HG03039 (cell line): Measurements from ENCODE around the gene WDR72.
"Not testable (repeated sequence)": the region's sequence is repeated elsewhere in the genome, so short reads cannot be mapped to it uniquely, and the experiment has no call there.

Experiments used
- ATAC-seq: cut with Tn5 transposase; IDR thresholded peaks from one replicate; pipeline ENCODE4 v1.9.1; 2021; ENCODE audit warnings: mild to moderate bottlenecking, moderate library complexity; ENCODE audit not compliant: unreplicated experiment

The WDR72 gene

DNA sequence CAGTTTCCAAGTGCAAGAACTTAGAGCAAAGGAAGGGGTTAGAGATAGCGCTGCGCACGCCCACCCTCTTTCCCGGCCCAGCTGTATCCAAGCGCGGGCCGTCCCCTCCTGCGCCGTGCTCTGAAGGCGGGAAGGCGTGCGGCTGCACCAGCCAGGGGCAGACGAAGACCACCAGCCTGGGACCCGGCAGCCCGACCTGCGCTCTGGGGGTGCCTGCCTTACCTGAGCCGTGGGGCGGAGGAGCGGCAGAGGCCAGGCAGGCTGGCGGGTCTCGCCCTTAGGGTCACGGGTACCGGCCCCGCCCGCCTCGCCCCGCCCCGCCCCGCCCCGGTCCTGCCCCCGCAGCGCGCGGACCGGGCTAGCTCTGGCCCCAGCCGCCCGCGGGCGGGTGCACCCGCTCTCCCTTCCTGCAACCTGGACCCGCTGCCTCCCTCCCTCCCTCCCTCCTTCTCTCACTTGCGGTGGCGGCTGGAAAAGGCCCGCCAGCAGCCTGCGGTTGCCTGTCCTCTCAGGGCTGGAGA, at the start of gene WDR72:
WDR72 (minus strand) TSS at position 253 of the 521 bp plus-strand sequence. CDS start 26,514 bp downstream, outside the sequence.
- no peak for ATAC-seq

DNA sequence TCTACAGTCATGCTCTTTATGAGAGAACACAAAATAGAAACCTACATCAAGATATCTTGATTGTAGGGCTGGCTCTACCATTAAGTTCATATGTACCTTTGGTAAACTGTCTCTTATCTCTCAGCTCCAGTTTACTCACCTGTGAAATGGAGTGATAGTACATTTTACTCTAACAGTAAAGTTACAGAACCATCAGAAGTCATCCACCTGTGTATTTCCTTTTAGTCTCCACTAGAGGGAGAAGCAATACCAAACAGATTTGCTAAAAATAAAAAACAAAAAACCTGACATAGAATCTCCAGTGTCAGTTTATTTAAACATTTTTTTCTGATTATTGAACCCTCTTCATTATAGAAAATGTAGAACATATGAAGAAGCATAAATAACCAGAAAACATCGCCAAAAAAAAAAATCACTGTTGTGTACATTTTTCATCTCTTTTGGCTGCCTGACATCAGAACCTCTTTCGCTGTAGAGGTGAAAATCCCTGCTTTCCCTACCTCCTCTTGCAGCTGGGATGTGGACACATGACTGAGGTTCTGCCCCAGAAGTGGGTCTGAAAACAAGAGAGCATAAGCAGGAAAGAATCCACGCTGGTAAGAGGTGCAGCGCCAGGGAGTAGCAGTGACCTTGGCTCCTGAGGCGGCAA, 48.7 kb upstream of the WDR72 start:
- no peak for ATAC-seq

- ATAC-seq = no peak
These were observed 48.0 kb upstream of the WDR72 start for GRCh38 chr15:53807501-53807900.

- ATAC-seq = no peak
These were observed 43.2 kb upstream of the WDR72 start for GRCh38 chr15:53802672-53803071.

GRCh38 chr15:53791581-53791980, 32.1 kb upstream of the WDR72 start:
- ATAC-seq = no peak

GRCh38 chr15:53789654-53790375, 30.4 kb upstream of the WDR72 start:
- no peak for ATAC-seq

GRCh38 chr15:53786401-53786800, 26.9 kb upstream of the WDR72 start:
- no peak for ATAC-seq

- not testable (repeated sequence) for ATAC-seq
These were observed 25.8 kb upstream of the WDR72 start for GRCh38 chr15:53785241-53785640.

DNA sequence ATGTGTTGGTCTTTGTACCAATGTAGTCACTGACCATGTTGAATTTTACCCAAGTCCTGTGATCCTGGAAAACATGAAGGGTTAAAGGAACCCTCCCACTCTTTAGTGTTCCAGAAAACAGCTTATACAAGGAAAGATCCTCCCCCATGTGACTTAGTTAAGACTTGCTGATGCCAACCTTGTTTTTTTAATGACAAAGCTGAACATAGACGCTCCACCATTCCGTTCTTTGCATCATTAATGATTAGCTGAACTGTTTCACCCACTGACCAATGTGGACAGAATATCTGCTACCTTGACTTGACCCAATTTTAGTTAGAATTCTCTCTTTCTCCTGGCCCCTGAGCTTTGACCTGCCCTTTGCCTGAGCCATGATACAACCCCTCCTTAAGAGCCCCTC, 3.5 kb upstream of the WDR72 start:
- no peak for ATAC-seq

DNA sequence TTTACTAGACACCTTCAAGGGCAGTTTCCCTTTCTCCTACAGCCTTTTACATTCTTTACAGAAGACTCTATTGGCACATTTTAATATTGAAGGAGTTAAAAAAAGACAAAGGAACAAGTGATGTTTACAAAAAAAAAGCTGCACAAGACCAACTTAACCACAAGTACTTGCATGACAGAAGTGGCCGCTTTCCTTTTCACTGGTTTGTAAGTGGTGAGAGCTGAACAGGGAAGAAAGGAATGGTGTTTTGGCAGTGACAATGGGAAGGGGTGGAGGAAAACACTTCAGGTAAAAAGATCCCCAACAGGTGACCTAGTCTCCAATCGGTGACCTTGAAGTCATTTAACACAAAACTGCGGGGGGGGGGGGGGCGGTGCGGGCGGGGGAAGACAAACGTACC, 1.1 kb downstream of the WDR72 start:
- no peak for ATAC-seq

GRCh38 chr15:53757906-53758305, 1.6 kb downstream of the WDR72 start:
- no peak for ATAC-seq

- ATAC-seq = no peak
These were observed 5.7 kb downstream of the WDR72 start for GRCh38 chr15:53753813-53754212.

DNA sequence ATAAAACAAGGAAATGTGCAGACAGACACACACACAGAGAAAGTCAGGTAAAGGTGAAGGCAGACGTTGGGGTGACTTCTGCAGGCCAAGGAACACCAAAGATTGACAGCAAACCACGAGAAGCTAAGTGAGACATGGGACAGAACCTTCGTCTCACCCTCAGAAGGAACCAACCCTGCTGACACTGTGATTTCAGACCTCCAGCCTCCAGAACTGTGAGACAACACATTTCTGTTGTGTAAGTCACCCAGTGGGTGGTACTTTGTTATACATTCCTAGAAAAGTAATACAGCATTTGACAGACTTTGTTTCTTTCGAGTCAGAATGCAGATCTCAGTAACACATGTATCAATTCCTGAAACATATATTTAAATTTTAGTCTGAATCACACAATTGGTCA, 7.1 kb downstream of the WDR72 start:
- ATAC-seq = no peak

- no peak for ATAC-seq
These were observed 11.9 kb downstream of the WDR72 start for GRCh38 chr15:53747501-53748068.

- ATAC-seq = no peak
These were observed 13.4 kb downstream of the WDR72 start for GRCh38 chr15:53746101-53746500.

DNA sequence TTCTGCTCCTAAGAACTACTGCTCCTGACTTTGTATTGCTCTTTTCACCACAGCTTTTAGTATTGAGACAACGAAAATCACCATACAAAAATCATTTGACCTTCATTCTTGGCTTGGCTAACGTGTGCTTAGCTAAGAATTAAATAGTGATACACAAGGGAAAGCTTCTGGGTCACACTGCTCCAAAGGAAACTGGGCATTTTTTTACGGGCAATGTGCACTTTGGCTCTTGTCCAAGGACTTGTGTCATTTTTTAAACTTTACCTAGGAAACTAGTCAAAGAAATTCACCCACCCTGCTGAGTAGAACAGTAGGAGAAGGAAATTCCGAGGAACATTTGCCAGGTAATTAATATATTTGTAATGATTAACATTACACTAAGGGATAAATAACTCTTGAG, 19.8 kb downstream of the WDR72 start:
- no peak for ATAC-seq

DNA sequence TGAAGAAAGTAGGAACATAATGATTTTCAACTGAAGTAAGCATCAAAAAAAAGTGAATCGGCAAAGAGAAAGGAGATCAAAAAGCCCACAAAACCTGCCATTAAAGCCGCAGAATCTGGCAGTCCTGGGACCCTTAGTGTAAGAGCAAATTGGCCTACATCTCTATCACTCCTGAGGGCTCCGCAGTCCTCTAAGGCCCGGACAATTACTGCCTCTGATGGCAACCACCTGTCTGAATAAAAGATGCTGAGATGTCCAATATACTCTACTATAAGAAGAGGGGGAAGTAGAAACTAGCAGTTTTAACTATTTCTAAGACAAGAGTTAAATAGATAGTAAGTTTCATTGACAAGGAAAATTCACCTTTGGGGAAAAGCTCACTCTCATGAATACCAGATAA, 20.3 kb downstream of the WDR72 start:
- no peak for ATAC-seq

GRCh38 chr15:53721334-53722087, 38.0 kb downstream of the WDR72 start:
- no peak for ATAC-seq

GRCh38 chr15:53716909-53717876, 42.3 kb downstream of the WDR72 start:
- ATAC-seq = no peak

DNA sequence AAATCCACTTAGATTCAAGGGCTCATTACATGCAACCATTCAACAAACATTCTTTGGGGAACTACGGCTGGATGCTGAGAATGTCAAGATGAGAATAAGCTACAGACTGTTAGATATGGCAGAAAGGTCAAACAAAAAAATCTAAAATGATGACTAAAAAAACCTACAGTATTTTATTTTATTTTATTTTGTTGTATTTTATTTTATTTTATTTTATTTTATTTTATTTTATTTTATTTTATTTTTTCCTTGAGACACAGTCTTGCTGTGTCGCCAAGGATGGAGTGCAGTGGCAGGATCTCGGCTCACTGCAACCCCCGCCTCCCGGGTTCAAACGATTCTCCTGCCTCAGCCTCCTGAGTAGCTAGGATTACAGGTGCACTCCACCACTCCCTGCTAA, 46.2 kb downstream of the WDR72 start:
- ATAC-seq = no peak
